ENCODE results near the gene SORBS1. TPM values are rescaled to one million over a fixed set of nuclear protein-coding genes. Genes with fewer than 3 reads are reported as not detected.

SORBS1 gene
- total RNA-seq, 1 experiment from 2014 or later, result 39.9 TPM

GRCh38 chr10:95392217-95392584, 169.0 kb downstream of the SORBS1 start:
- H3K27me3 Mint-ChIP-seq (ENCODE audit: low read depth), result no peaks in the 10 kb centered on the region
- H3K9me3 Mint-ChIP-seq, result no peaks in the 10 kb centered on the region
- peaks cover 17% of the 10 kb centered on the region for H3K4me1 Mint-ChIP-seq
- CTCF ChIA-PET, result interaction anchor here (0.6 to 8.1 kb wide), 14 partner anchors 12 to 209 kb away, joined by 3 to 39 read pairs (median 4); no protein-coding TSS in a partner anchor
- POLR2A ChIA-PET, result interaction anchor here (0.7 to 1.0 kb wide), 2 partner anchors 12 to 124 kb away, joined by 4 to 9 read pairs; no protein-coding TSS in a partner anchor
- no peak for TF ChIP-seq ZNF532 (CRISPR knock-in tag; IDR thresholded peaks at IDR 0.05; ENCODE audit: borderline replicate concordance)
- TF ChIP-seq PRRX2 (CRISPR knock-in tag; IDR thresholded peaks at IDR 0.05), result no peak
- TF ChIP-seq, protein P1, sequence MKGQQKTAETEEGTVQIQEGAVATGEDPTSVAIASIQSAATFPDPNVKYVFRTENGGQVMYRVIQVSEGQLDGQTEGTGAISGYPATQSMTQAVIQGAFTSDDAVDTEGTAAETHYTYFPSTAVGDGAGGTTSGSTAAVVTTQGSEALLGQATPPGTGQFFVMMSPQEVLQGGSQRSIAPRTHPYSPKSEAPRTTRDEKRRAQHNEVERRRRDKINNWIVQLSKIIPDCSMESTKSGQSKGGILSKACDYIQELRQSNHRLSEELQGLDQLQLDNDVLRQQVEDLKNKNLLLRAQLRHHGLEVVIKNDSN (CRISPR knock-in tag; IDR thresholded peaks at IDR 0.05), result no peak
- no peak for DNase-seq (ENCODE audit: low spot score)
- ATAC-seq, result no peak
- H3K27ac Mint-ChIP-seq, result no peak overlapping the region
- peaks cover 9% of the 10 kb centered on the region for H3K36me3 Mint-ChIP-seq
- no peak overlapping the region for H3K4me3 Mint-ChIP-seq

DNA sequence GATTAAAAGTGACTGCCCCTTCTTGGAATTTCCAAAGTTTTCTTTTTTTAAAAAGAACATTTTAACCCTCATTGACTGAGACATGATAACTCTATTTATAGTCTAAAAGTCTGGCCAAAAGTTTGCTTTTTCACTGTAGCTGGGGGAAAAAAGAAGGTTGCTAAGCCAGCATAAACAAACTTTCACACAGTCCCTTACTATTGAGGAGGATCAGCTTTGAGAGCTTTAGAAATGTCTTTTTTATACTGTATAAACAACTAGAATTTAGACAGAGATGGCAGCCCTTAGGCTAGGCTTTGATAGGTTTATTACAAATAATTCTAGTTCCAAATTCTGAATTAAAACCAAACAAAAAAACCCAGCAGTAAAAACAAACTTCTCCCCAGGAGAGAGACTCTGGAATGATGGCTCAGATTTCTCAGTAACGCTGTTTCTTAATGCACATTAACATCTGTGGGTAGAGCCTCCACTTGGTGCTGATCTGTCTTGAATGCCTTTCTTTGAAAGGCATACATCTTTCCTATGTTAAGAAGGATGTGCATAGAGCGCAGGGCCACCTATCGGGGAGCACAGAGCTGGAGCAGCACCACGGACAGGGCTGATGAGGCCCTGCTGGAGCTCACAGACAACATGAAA, 169.5 kb downstream of the SORBS1 start:
- Mint-ChIP-seq H3K4me1 (peaks cover 17% of the 10 kb centered on the region), H3K27ac (no peak overlapping the region), H3K27me3 (ENCODE audit: low read depth) (no peaks in the 10 kb centered on the region), H3K4me3 (no peak overlapping the region), H3K36me3 (peaks cover 5% of the 10 kb centered on the region), H3K9me3 (no peaks in the 10 kb centered on the region)
- ChIA-PET CTCF (interaction anchor here (0.6 to 8.1 kb wide), 14 partner anchors 13 to 209 kb away, joined by 3 to 39 read pairs (median 4); no protein-coding TSS in a partner anchor), POLR2A (interaction anchor here (0.7 to 1.0 kb wide), 2 partner anchors 12 to 124 kb away, joined by 4 to 9 read pairs; no protein-coding TSS in a partner anchor)
- ATAC-seq, result peak; percentile 94
- peak; percentile 55 for DNase-seq (ENCODE audit: low spot score)
- TF ChIP-seq, protein P2, sequence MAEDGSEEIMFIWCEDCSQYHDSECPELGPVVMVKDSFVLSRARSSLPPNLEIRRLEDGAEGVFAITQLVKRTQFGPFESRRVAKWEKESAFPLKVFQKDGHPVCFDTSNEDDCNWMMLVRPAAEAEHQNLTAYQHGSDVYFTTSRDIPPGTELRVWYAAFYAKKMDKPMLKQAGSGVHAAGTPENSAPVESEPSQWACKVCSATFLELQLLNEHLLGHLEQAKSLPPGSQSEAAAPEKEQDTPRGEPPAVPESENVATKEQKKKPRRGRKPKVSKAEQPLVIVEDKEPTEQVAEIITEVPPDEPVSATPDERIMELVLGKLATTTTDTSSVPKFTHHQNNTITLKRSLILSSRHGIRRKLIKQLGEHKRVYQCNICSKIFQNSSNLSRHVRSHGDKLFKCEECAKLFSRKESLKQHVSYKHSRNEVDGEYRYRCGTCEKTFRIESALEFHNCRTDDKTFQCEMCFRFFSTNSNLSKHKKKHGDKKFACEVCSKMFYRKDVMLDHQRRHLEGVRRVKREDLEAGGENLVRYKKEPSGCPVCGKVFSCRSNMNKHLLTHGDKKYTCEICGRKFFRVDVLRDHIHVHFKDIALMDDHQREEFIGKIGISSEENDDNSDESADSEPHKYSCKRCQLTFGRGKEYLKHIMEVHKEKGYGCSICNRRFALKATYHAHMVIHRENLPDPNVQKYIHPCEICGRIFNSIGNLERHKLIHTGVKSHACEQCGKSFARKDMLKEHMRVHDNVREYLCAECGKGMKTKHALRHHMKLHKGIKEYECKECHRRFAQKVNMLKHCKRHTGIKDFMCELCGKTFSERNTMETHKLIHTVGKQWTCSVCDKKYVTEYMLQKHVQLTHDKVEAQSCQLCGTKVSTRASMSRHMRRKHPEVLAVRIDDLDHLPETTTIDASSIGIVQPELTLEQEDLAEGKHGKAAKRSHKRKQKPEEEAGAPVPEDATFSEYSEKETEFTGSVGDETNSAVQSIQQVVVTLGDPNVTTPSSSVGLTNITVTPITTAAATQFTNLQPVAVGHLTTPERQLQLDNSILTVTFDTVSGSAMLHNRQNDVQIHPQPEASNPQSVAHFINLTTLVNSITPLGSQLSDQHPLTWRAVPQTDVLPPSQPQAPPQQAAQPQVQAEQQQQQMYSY (CRISPR knock-in tag; IDR thresholded peaks at IDR 0.05), result 0 out of 2 replicates have a peak, but pooled peaks have one; percentile 13
- TF ChIP-seq ARID4B (CRISPR knock-in tag; IDR thresholded peaks at IDR 0.05; ENCODE audit: borderline replicate concordance) (0 out of 2 replicates have a peak, but pooled peaks have one; percentile 50), ZNF423 (CRISPR knock-in tag; IDR thresholded peaks at IDR 0.05) (no peak), ETV6 (CRISPR knock-in tag; IDR thresholded peaks at IDR 0.05) (0 out of 2 replicates have a peak, but pooled peaks have one; percentile 28)
- TF ChIP-seq, protein P3, sequence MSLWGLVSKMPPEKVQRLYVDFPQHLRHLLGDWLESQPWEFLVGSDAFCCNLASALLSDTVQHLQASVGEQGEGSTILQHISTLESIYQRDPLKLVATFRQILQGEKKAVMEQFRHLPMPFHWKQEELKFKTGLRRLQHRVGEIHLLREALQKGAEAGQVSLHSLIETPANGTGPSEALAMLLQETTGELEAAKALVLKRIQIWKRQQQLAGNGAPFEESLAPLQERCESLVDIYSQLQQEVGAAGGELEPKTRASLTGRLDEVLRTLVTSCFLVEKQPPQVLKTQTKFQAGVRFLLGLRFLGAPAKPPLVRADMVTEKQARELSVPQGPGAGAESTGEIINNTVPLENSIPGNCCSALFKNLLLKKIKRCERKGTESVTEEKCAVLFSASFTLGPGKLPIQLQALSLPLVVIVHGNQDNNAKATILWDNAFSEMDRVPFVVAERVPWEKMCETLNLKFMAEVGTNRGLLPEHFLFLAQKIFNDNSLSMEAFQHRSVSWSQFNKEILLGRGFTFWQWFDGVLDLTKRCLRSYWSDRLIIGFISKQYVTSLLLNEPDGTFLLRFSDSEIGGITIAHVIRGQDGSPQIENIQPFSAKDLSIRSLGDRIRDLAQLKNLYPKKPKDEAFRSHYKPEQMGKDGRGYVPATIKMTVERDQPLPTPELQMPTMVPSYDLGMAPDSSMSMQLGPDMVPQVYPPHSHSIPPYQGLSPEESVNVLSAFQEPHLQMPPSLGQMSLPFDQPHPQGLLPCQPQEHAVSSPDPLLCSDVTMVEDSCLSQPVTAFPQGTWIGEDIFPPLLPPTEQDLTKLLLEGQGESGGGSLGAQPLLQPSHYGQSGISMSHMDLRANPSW (CRISPR knock-in tag; conservative IDR thresholded peaks at IDR 0.05; ENCODE audit: low read depth), result no peak

All from WTC11 (cell line).